GM19397 (cell line): ENCODE data around the gene UVSSA.

Experiments used
- ATAC-seq: cut with Tn5 transposase; IDR thresholded peaks from one replicate; pipeline ENCODE4 v1.9.1; 2021; ENCODE audit warnings: mild to moderate bottlenecking, moderate library complexity; ENCODE audit not compliant: unreplicated experiment

UVSSA gene

GRCh38 chr4:1405636-1406393 lies 58.8 kb downstream of the UVSSA start:
- no peak for ATAC-seq

- no peak for ATAC-seq
These were observed 59.5 kb downstream of the UVSSA start, which contains the start of gene NKX1-1 for GRCh38 chr4:1406394-1406980. Gene NKX1-1, minus strand, starts transcription at chr4:1406442. Its CDS starts 0 bp downstream, at chr4:1406442.

DNA sequence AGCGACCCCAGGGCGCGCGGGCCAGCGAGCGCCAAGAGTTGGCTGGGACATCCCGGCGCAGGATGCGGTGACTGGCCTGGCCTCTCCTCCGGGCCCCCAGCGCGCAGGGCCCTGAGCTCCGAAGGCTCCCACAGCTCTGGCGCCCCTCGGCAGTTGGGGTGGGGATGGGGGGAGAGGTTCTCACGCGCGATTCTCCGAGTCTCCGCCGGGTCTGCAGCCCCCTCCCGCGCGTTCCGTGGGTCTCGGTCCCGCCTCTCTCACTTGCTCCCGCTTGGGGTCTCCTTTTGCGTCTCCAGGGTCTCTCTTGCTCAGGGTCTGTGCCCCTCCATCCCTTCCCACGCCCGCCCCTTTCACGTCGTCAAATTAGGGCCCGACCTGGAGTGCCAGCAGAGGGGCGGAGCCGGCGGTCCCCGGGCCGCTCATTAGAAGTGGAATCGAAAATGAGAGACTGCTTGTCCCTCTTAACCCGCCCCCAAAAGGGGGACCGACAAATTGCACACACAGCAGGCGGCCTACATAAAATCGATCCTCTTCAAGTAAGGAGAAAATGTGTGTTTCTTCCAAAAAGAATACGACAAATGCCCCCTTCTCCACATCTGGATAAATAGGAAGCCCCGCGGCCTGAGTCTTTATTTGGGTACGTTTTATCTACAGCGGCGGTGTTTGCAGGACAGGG lies 60.1 kb downstream of the UVSSA start:
- ATAC-seq, result no peak

DNA sequence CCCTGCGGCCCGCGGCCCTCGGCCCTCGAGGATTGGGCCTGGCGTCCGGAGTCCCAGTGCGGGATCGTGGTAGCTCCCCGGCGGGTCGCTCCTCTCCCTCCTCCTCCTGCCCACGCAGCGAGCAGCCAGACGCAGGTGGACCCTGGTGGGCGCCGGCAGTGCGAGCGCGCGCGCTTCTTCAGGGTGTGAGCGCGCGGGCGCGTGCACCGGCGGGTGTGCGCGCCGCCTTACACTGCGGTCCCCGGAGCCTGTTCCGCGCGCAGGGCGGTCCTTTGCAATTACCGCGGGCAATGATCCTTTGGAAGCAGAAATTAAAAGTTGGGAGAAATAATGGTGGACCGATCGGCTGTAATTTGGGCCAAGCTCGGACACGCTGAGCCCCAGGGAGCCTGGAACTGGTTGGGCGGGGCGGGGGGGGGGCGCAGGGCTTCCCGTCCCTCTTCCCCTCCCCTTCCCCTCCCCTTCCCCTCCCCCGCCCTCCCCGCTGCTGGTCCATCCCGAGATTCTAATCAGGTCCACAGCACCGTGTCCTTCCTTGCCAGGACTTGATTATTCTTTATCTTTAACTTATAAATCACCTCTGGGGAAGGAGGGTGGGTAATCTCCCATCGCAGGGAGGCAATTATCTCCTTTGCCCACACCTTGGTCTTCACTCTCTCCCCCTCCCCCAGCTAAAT lies 60.8 kb downstream of the UVSSA start:
- ATAC-seq, result no peak

- ATAC-seq, result no peak
These were observed 61.4 kb downstream of the UVSSA start for GRCh38 chr4:1408418-1408817.

DNA sequence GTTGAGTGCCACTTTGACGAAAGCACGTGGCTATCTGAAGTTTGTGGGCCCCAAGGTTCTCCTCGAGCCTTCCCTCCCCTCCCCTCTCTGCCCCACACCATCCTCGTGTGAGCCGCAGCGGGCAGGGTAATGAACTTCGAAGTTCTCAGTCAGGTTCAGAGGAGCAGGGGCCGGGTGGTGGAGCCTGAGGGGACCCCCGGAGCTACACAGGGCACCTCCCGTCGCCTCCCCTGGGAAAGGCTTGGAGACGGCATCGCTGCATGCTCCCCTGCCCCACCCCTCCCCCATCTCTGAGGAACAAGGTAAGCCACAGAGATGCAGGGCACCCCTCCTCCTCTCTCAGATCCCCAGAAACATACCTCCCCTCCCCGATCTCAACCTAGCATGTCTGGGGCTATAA lies 62.1 kb downstream of the UVSSA start:
- no peak for ATAC-seq

DNA sequence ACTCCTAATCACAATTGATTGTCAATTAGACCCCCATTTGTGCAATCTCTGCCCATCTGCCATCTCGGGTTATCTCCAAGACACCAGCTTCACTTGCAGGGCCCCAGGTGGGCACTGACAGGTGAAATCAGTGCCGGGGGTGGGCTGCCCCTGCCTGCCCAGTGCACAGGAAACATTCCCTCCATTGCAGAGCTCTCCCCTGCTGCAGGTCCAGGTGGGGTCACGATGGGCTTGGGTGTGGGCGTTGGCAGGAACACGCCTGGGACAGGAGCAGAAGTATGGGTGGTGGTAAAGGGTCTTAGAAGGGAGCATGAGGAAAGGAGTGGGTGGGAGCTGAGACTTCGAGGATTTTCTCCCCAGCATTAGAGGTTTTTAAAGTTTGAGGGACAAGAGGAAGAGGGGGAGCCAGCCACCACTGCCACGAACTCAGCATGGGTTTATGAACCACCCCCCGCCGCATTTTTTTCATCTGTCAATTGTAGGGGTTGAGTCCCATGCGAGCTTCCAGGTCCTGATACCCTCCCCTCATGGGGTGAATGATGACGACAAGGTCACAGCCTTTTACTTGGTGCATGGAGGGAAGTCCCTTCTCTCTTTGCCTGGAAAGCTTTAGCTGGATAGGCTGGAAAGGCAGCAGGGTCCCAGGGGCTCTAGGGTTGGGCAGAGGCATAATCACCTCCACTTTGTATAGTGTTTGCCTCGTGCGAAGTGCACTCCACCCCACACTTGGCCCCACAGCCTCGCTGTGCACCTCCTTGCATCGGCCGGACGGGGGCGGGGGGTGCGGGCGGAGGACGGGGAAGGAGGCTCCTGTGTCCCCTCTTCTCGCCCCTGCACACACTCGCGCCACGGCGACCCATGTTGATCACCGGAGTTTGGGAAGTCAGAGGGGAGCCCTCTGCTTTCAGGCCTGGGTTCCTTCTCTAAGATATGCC lies 62.8 kb downstream of the UVSSA start:
- ATAC-seq, result no peak

- no peak for ATAC-seq
These were observed 63.7 kb downstream of the UVSSA start for GRCh38 chr4:1410491-1411325.

DNA sequence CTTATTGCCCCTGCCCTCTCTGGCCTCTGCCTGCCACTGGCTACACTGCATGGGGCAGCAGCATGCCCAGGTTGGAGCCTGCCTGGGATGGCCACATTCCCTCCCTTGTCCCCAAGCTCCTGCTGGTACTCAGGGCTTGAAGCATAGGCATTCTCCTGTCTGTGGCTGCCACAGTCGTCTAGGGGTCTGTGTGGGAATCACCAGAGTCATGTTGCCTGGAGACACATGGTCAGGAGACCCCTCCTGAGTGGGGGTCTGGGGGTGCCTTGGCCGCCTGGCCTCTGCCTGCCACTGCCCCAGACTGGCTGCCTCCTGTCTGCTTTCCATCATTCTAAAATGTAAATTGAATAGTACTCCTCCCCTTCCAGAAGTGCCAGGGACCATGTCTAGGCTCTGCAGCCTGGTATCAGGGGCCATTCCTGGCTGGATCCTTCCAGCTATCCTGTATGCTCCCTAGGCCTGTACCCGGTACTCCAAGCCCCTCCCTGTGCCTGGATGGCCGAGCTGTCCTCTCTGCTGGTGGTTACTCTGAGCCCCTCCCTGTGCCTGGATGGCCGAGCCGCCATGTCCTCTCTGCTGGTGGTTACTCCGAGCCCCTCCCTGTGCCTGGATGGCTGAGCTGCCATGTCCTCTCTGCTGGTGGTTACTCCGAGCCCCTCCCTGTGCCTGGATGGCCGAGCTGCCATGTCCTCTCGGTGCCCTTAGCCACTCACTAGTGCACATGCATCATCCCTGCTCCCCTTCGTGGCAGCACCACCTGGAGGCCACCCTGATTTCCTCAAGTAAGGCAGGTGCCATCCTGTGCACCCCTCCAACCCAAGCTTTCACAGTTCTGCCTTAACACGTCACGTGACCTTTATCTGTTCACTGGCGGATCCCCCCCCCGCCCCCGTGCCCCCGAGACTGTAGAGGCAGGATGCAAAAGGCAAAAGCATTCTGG lies 64.7 kb downstream of the UVSSA start:
- ATAC-seq, result no peak

- no peak for ATAC-seq
These were observed 65.6 kb downstream of the UVSSA start for GRCh38 chr4:1412376-1413203.

DNA sequence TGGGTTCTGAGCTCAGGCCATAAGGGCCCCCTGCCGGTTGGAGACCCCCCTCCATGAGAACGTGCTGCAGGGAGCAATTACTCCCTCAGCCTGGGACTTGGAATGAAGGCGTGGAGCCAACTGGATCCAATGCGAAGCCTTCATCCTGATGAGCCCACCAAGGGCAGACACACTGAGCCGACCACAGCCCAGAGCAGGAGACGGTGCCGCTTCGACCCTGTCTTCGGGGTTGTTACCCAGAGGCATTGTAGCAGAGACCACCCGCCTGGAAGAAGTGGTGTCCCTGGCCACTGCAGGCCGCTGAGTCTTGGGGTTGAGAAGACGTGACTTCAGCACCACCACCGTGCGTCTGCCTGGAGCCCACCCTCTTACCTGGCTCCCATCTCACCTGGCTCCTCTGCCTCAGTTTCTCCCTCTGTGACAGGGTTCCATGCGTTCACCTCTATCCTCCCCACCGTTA lies 66.2 kb downstream of the UVSSA start:
- no peak for ATAC-seq

DNA sequence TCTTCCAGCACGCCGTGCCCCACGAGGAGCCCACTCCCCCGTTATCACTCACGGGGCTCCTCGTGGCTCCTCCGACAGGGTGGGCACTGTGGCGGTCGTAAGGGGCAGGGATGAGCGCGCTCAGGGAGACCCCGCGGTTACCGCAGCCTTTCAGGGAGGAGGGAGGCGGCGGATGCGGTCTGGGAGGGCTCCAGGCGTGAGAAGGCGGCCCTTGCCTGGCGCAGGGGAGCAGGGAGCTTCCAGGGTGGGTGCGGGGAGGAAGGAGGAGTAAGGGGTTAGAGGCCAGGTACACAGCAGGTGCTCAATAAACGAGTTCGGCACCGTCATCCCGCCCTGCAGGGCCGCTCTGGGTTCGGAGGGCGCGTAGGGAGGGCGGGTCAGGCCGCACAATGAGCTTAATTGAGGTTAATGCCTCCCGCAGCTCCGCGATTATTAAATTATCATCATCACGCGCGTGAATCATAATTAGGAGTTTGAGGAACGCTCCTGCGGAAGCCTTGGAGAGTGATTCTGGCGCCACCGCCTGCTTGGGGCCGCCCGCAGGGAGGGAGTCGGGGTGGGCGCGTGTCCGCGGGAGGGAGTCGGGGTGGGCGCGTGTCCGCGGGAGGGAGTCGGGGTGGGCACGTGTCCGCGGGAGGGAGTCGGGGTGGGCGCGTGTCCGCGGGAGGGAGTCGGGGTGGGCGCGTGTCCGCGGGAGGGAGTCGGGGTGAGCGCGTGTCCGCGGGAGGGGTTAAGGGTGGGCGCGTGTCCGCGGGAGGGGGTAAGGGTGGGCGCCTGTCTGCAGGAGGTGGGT lies 66.9 kb downstream of the UVSSA start:
- ATAC-seq, result no peak

DNA sequence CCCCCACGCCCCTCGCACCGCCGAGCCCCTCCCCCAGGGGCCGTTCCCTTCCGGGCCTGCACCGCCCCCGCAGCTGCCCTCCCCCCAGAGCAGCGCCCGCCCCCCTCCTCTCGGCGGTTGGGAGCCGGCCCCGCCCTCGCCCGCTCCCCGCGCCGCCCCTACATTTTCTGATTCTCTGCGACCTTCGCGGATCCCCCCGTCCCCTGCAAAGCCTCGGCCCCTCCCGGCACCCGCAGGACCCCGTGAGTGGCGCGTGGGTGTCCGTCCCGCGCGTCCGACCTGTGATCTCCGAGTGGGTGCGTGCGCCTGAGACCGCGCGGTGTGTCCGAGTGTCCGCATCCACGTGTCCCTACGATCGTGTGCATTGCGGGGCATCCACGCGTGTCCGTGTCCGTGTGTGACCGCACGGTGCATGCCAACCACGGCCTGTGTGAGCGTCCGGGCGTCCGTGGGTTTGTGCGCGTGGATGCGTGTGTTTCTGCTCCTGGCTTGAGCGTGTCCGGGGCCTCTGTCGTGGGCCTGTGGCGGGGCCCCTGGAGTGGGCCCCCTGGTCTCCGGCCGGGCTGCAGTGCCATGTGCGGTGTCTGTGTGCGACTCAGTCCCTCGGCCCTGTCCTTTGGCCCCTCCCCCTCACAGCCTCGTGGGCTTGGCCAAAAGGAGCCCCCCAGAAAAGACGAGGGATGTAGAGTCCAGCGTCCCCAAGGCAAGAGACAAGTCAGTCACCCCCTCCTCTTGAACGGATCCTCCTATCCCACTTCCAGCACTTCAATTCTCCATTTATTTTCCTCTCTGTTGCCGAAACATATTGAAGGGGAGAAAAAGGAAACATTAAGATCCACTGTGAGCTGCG lies 68.0 kb downstream of the UVSSA start:
- ATAC-seq, result no peak

- no peak for ATAC-seq
These were observed 68.6 kb downstream of the UVSSA start for GRCh38 chr4:1415681-1415981.

DNA sequence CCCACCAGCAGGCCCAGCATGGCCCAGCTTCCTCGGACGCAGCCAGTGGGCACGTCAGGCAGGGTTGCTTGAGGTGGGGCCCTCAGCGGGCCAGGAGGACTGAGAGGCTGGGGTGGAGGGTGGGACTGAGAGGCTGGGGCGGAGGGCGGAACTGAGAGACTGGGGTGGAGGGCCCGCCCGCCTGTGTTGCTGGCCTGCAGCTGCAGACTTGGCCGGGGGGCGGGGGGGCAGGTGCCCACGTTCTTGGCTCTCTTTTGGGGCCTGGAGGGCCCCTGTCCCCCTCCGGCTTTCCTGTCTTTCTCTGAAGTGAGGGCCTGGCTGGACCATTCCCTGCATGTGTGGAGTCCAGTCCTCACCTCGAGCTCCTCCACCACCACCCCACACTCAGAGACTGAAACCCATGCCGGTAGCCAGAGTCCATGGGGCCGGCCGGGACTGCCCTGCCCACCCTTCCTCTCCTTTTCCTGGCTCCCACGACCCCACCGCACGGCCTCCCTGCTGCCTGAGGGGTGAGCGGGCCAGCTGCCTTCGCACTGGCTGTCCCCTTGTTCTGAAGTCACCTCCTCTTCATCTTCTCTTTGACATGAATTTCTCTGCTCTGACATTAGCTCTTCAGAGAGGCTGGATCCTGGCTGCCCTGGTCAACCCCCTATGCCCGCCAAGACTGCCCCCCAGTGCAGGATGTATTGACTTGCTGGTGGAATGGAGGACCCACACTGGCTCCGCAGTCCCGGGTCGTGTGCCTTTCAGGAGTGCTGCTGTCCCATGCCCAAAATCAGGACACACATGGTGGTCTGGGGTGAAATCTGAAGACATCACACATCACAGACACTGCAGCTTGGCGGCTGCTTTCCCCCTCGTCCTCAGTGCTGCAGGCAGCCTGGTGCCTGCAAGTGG lies 69.3 kb downstream of the UVSSA start:
- no peak for ATAC-seq
